Stomach (tissue), 9 donors: ENCODE measurements around the gene NR1H4. TPM values are rescaled to one million over a fixed set of nuclear protein-coding genes. Genes with fewer than 3 reads are reported as not detected.

Source experiments
- DNase-seq, 2 donors: peaks; one replicate each; pipeline versions ENCODE4 v3.0.0 to v3.0.0-alpha.2; 2013 to 2019
- H3K27ac ChIP-seq, 5 donors: fragments of 200-600 bp in 4 of 5; sonication (generic) in 4 of 5; one replicate each; pipeline ENCODE4 v1.5.1; 2013 to 2019; ENCODE audit warnings: mild to moderate bottlenecking in 1 of 5, moderate library complexity in 1 of 5
- H3K27me3 ChIP-seq, 3 donors: fragments of 200-600 bp; sonication (generic); one replicate each; pipeline ENCODE4 v1.5.1; 2017 to 2019; ENCODE audit warnings: mixed run types in 1 of 3
- H3K36me3 ChIP-seq, 4 donors: fragments of 200-600 bp; sonication (generic); 1 replicate in 3 of 4; 2 replicates in 1 of 4; pipeline ENCODE4 v1.5.1; 2016 to 2019
- H3K4me1 ChIP-seq, 4 donors: fragments of 200-600 bp; sonication (generic); one replicate each; pipeline ENCODE4 v1.5.1; 2016 to 2019
- H3K4me3 ChIP-seq, 4 donors: fragments of 200-600 bp; sonication (generic) in 3 of 4; one replicate each; pipeline ENCODE4 v1.5.1; 2016 to 2019; ENCODE audit warnings: mild to moderate bottlenecking in 1 of 4
- H3K9me3 ChIP-seq, 4 donors: fragments of 200-600 bp; sonication (generic); one replicate each; pipeline ENCODE4 v1.5.1; 2016 to 2019
- EP300 ChIP-seq: sonication (generic); formaldehyde crosslinking; IDR thresholded peaks from one replicate; pipeline ENCODE4 v1.6.1; 2017; ENCODE audit warnings: antibody characterized with exemption
- POLR2A ChIP-seq, 4 donors: fragments of 450-650 bp; IDR thresholded peaks; one replicate each; pipeline ENCODE4 v1.6.1; 2016; ENCODE audit warnings: antibody characterized with exemption in 4 of 4, control low read depth in 2 of 4, mild to moderate bottlenecking in 1 of 4, moderate library complexity in 1 of 4
- POLR2AphosphoS5 ChIP-seq, 3 donors: sonication (generic); formaldehyde crosslinking; IDR thresholded peaks; one replicate each; pipeline ENCODE4 v1.6.1; 2016; ENCODE audit warnings: antibody characterized with exemption in 3 of 3
- WGBS, 5 donors: extraction: QIAGEN DNeasy Blood & Tissue Kit in 3 of 5; methylation state at CpG; one replicate each; pipeline versions ENCODE4 v1.1.5 to v1.1.7; 2013 to 2018; 5-methylcytosine and 5-hydroxymethylcytosine counted together
- intact Hi-C: fragments of 100-400 bp; cut with DNase I; formaldehyde crosslinking; loops from one replicate; pipeline ENCODE4 v1.15.1; 2023; ENCODE audit warnings: low total_unique reads
- polyA plus RNA-seq, 3 donors: library from polyadenylated mRNA; stranded (reverse); fragments of 200-250 nt; gene quantifications; one replicate each; pipeline ENCODE4 v1.2.3, GENCODE V29; 2013
- total RNA-seq, 5 donors: library from RNA; depleted of rRNA; stranded (reverse); fragments of >200 nt; gene quantifications; one replicate each; pipeline versions ENCODE4 v1.1.0 to v1.2.3, GENCODE V29; 2014 to 2016
- TF ChIP-seq, protein P1 (sequence below), 7 experiments: fragments of 450-650 bp in 4 of 7; fragments of 200-600 bp in 3 of 7; sonication (generic) in 3 of 7; IDR thresholded peaks; one replicate each; pipeline ENCODE4 v1.5.1; 2016 to 2019; ENCODE audit warnings: antibody characterized with exemption in 7 of 7, control low read depth in 2 of 7, mild to moderate bottlenecking in 1 of 7
- donor health status: healthy with polysubstance abuse.
- donor health status: Bipolar disorder and iron deficiency.
- donor health status: healthy.

NR1H4 gene
- total and polyA plus RNA-seq, 8 donors = 0.46 to 6.7 (median 2.9) TPM; not detected in 3

DNA sequence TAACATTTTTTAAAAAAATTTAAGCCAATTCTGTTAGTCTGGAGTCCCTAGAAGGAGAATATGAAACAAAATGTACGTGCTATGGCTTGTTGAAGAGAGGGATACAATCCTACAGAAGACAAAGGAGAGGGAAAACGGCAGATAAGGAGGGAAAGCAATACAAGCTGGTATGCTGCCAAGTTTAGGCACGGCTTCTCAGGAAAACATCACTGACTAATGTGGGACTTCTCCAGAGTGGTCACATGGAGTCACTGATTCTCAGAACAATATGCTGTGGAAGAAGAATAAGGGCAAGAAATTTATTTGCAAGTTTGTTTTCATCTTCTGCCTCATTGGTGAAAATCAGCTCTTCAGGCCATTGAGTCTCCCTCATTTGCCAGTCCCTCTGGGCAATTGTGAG lies 22.9 kb upstream of the NR1H4 start:
- WGBS, 5 donors = 21 to 50% (median 34%) methylated on average over 3 of the region's 3 CpGs

DNA sequence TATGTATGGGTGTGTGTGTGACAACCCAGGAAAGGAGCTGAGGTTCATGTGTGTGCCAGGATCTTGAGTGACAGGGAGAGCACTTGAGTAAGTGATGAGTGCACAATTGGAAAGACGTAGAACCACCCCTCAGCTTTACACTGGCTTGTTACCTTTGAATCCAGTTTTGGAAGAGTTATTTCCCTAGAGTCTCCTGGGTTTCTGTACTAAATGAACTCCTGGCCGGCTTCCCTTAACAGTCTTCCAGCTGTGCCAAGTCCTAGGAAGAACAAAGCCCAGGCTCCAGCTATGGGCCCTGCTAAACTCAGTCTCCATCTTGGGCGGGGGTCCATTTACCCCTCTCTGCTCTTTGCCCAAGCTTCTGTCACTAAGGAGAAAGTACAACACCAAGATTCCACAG lies 19.7 kb upstream of the NR1H4 start:
- no peaks in the 10 kb centered on the region for H3K9me3 ChIP-seq
- H3K4me1 ChIP-seq = peaks cover 0 to 21% (median 5%) of the 10 kb centered on the region in 4 donors
- no peaks in the 10 kb centered on the region for H3K36me3 ChIP-seq
- DNase-seq = peak in 1 of 2 donors; percentile 37
- H3K27me3 ChIP-seq = no peaks in the 10 kb centered on the region
- WGBS, 5 donors = 50 to 70% (median 54%) methylated on average over 3 of the region's 3 CpGs
- H3K4me3 ChIP-seq = no peak overlapping the region
- TF ChIP-seq, protein P1, sequence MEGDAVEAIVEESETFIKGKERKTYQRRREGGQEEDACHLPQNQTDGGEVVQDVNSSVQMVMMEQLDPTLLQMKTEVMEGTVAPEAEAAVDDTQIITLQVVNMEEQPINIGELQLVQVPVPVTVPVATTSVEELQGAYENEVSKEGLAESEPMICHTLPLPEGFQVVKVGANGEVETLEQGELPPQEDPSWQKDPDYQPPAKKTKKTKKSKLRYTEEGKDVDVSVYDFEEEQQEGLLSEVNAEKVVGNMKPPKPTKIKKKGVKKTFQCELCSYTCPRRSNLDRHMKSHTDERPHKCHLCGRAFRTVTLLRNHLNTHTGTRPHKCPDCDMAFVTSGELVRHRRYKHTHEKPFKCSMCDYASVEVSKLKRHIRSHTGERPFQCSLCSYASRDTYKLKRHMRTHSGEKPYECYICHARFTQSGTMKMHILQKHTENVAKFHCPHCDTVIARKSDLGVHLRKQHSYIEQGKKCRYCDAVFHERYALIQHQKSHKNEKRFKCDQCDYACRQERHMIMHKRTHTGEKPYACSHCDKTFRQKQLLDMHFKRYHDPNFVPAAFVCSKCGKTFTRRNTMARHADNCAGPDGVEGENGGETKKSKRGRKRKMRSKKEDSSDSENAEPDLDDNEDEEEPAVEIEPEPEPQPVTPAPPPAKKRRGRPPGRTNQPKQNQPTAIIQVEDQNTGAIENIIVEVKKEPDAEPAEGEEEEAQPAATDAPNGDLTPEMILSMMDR (IDR thresholded peaks at IDR 0.05) = no peak
- TF ChIP-seq EP300 (no peak), POLR2A (IDR thresholded peaks at IDR 0.05) (no peak), POLR2AphosphoS5 (IDR thresholded peaks at IDR 0.05) (no peak)
- intact Hi-C loops = no loop called here
- H3K27ac ChIP-seq = no peak overlapping the region

More for the DNA sequence above, 22.9 kb upstream of the NR1H4 start:
- Histone ChIP-seq H3K4me3 (no peak overlapping the region), H3K27ac (no peak overlapping the region), H3K4me1 (peaks cover 0 to 41% (median 14%) of the 10 kb centered on the region in 4 donors), H3K9me3 (no peaks in the 10 kb centered on the region), H3K36me3 (no peaks in the 10 kb centered on the region), H3K27me3 (no peaks in the 10 kb centered on the region)
- DNase-seq = no peak
- intact Hi-C loops = no loop called here
- TF ChIP-seq, protein P1 (IDR thresholded peaks at IDR 0.05) = no peak
- TF ChIP-seq EP300 = no peak
- TF ChIP-seq POLR2A (IDR thresholded peaks at IDR 0.05) = no peak
- TF ChIP-seq POLR2AphosphoS5 (IDR thresholded peaks at IDR 0.05) = no peak

- TF ChIP-seq, protein P1 (IDR thresholded peaks at IDR 0.05) = no peak
- TF ChIP-seq EP300 (no peak), POLR2AphosphoS5 (IDR thresholded peaks at IDR 0.05) (no peak), POLR2A (IDR thresholded peaks at IDR 0.05) (no peak)
These were observed 17.8 kb upstream of the NR1H4 start for GRCh38 chr12:100455896-100456295.

DNA sequence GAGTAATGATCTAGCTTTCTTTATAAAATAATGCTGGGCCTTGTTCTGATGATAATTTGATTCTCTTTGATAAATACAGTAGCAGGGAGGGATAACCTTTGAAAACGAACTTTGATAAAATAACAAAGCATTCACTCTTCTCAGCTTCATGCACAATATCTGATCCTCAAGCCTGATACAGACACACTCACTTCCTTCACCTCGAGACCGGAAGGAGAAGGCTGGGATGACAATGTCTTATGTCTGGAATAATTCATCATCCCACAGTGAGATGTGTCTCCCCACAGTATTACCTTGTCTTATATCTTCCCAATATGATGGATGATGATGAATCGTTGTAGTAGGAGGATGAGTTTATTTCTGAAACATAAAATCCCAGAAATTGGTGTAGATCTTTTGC lies 15.5 kb upstream of the NR1H4 start:
- no peak overlapping the region for H3K4me3 ChIP-seq
- intact Hi-C loops = no loop called here
- H3K27ac ChIP-seq = no peak overlapping the region
- H3K9me3 ChIP-seq = no peaks in the 10 kb centered on the region
- no peaks in the 10 kb centered on the region for H3K27me3 ChIP-seq
- TF ChIP-seq EP300 = no peak
- TF ChIP-seq POLR2A (IDR thresholded peaks at IDR 0.05) = no peak
- TF ChIP-seq, protein P1 (IDR thresholded peaks at IDR 0.05) = no peak
- TF ChIP-seq POLR2AphosphoS5 (IDR thresholded peaks at IDR 0.05) = no peak
- H3K36me3 ChIP-seq = no peaks in the 10 kb centered on the region
- no peak for DNase-seq
- 59 to 67% (median 62%) methylated on average over 4 of the region's 4 CpGs for WGBS, 5 donors
- H3K4me1 ChIP-seq = peaks cover 0 to 24% (median 4%) of the 10 kb centered on the region in 4 donors

More at GRCh38 chr12:100455896-100456295, 17.8 kb upstream of the NR1H4 start:
- no peak overlapping the region for H3K4me3 ChIP-seq
- DNase-seq = no peak
- H3K27ac ChIP-seq = no peak overlapping the region
- no peaks in the 10 kb centered on the region for H3K36me3 ChIP-seq
- H3K9me3 ChIP-seq = no peaks in the 10 kb centered on the region
- WGBS, 5 donors = 78 to 92% (median 83%) methylated on average over 3 of the region's 3 CpGs
- no peaks in the 10 kb centered on the region for H3K27me3 ChIP-seq
- intact Hi-C loops = no loop called here
- peaks cover 0 to 24% (median 4%) of the 10 kb centered on the region in 4 donors for H3K4me1 ChIP-seq
